Epithelial cell of esophagus (primary cell): Measurements from ENCODE around the gene FAM83C.
"Not testable (repeated sequence)": the region's sequence is repeated elsewhere in the genome, so short reads cannot be mapped to it uniquely, and the experiment has no call there.

Source experiments
- DNase-seq: peaks from one replicate; pipeline ENCODE4 v3.0.0; 2010; ENCODE audit warnings: low read depth
- H3K4me3 ChIP-seq: 2 replicates; pipeline ENCODE4 v1.5.1; 2011; ENCODE audit warnings: mild to moderate bottlenecking, low read length, control low read depth
- TF ChIP-seq, protein P1 (sequence below): IDR thresholded peaks from 2 replicates; pipeline ENCODE4 v1.5.1; 2011; ENCODE audit warnings: low read depth, mild to moderate bottlenecking, low read length, control low read depth, inconsistent platforms; ENCODE audit not compliant: insufficient read depth; ENCODE audit errors: missing control alignments

The FAM83C gene

DNA sequence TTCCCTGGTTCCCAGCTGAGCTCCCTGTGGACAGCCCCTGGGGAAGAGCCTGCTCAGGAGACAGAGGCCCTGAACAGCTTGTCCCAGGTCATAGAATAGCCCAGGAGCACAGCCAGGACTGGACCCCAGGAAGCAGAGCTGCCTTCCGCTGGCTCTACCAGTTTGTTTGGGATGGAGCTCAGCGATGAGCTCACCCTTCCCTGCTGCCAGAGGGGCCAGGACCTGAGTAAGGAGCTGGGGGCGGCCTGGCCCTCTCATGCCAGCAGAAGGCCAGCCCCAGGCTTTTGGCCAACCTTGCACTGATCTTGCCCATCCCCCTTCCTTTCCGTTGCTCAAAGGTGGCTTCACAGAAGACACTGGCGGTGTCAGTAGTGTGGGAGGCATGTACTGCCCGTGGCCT, 31.8 kb downstream of the FAM83C start:
- no peak for DNase-seq
- TF ChIP-seq, protein P1, sequence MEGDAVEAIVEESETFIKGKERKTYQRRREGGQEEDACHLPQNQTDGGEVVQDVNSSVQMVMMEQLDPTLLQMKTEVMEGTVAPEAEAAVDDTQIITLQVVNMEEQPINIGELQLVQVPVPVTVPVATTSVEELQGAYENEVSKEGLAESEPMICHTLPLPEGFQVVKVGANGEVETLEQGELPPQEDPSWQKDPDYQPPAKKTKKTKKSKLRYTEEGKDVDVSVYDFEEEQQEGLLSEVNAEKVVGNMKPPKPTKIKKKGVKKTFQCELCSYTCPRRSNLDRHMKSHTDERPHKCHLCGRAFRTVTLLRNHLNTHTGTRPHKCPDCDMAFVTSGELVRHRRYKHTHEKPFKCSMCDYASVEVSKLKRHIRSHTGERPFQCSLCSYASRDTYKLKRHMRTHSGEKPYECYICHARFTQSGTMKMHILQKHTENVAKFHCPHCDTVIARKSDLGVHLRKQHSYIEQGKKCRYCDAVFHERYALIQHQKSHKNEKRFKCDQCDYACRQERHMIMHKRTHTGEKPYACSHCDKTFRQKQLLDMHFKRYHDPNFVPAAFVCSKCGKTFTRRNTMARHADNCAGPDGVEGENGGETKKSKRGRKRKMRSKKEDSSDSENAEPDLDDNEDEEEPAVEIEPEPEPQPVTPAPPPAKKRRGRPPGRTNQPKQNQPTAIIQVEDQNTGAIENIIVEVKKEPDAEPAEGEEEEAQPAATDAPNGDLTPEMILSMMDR = no peak
- no peak overlapping the region for H3K4me3 ChIP-seq

DNA sequence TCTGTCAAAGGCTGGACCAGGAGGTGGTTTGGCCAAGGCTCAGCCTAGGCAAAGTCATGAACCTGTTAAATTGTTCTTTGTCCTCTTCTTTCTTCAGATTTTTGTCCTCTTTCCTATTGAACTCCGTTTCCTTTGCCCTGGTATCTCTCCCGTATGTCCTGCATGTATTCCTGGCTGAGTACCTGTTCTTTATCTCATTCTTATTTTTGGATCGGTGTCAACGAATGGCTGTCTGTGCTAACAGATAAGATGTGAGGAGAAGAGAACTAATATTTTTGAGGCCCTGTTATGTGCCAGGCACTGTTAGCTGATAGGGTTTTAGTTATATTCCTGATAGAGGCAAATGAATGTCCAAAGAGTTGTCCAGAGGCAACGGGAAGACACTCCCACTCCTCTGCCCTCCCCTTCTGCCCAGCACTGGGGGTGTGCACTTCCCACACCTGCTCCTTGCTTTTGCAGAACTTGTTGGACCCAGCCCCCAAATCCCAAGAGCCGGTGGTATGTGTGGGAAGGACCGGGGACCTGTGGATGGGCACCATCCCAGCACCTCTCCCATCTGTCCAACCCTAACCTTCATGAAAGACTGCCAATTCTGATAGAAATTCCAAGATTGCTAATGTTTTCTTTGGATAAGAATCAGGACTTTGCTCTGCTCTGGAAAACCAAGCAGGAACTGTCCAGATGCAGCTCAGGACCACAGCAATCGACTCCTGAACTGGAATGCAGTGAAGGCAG, 34.9 kb downstream of the FAM83C start:
- TF ChIP-seq, protein P1 = no peak
- no peak overlapping the region for H3K4me3 ChIP-seq

DNA sequence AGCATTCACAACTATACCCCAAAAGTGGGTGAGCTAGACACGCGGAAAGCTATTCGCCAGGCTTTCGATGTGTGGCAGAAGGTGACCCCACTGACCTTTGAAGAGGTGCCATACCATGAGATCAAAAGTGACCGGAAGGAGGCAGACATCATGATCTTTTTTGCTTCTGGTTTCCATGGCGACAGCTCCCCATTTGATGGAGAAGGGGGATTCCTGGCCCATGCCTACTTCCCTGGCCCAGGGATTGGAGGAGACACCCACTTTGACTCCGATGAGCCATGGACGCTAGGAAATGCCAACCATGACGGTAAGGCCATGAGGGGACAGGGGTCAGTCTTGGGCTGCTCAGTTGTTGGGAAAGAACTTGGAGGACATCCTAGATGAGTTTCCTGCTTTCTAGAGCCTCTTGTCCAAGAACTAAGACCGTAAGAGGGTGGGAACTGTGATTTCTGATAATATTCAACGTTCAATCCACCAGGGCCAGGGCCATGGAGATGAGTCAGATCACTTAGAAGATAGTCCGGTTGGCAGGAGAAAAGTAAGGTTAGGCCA, 37.7 kb downstream of the FAM83C start:
- TF ChIP-seq, protein P1 = no peak
- DNase-seq = no peak
- H3K4me3 ChIP-seq = no peak overlapping the region

More for the DNA sequence above, 34.9 kb downstream of the FAM83C start:
- DNase-seq = no peak

DNA sequence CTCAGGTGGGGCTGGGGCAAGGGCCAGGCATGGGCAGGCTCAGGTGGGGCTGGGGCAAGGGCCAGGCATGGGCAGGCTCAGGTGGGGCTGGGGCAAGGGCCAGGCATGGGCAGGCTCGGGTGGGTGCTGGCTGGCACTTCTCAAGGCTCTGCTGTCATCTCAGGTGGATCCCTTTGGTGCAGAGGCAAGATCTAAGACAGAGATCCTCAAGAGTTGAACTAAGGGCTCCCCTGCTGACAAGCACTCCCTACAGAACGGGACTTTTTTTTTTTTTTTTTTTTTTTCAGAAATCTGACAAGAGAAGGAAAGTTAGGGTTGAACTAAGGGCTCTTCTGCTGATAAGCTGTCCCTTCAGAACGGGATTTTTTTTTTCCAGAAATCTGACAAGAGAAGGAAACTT, 39.2 kb downstream of the FAM83C start:
- no peak overlapping the region for H3K4me3 ChIP-seq
- TF ChIP-seq, protein P1 = no peak
- no peak for DNase-seq

DNA sequence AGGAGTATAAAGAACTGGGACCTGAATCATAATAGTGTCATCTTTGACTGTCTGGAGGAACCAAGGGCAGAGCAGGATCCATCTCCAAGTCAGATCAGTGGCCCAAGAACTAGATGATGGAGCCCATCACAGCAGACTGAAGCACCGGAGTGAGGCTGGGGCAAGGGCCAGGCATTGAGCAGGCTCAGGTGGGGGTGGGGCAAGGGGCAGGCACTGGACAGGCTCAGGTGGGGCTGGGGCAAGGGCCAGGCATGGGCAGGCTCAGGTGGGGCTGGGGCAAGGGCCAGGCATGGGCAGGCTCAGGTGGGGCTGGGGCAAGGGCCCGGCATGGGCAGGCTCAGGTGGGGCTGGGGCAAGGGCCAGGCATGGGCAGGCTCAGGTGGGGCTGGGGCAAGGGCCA, 39.6 kb downstream of the FAM83C start:
- H3K4me3 ChIP-seq, DNase-seq: not testable (repeated sequence)

DNA sequence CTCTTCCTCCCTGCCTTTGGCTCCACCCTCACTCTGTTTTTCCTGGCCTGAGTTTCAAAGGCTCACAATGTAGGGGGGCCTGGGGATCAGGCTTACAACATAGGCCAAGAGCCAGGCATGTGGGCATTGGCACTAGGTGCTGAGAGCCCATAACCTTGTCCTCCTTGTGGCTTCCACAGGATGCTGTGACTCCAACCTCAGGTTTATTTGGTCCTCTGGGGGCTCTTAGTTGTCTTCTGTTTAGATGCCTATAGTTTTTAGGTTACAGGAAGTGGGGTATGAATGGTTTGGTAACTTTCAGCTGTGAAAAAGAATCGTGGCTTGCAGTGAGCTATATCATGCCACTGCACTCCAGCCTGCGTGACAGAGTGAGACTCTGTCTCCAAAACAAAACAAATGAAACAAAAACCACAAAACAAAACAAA, 40.2 kb downstream of the FAM83C start:
- H3K4me3 ChIP-seq = no peak overlapping the region
- DNase-seq = no peak
- TF ChIP-seq, protein P1 = no peak

DNA sequence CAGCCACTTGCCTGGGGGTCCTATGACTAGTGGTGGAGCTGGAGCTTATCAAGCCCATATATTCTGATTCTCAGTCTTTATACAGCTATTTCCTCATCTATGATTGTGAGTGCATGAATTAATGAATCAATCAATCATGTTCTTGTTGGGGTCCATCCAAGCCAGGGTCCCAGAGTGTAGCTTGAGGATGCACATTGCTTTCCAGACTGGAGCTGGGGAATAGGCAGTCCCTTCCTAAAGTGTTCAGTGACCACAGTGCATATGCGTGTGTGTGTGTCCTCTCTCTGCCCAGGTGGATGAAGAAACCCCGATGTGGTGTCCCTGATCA, 40.6 kb downstream of the FAM83C start:
- no peak overlapping the region for H3K4me3 ChIP-seq
- TF ChIP-seq, protein P1 = no peak
- no peak for DNase-seq
